Heart right ventricle (tissue), 16 donors: Measurements from ENCODE around the gene HOXD9. TPM values are rescaled to one million over a fixed set of nuclear protein-coding genes. Genes with fewer than 3 reads are reported as not detected.

Source experiments
- ATAC-seq, 8 donors: fragments of 200-7000 bp; cut with Tn5 transposase; one replicate each; pipeline ENCODE4 v1.9.1; 2020; ENCODE audit warnings: mild to moderate bottlenecking in 8 of 8, moderate library complexity in 8 of 8, moderate number of reproducible peaks in 1 of 8
- DNase-seq, 2 donors: peaks; one replicate each; pipeline ENCODE4 v3.0.0-alpha.2; 2020
- H3K27ac ChIP-seq, 10 donors: fragments of 200-600 bp; sonication (generic) in 2 of 10; one replicate each; pipeline versions ENCODE4 v1.5.0 to v1.8.0; 2020 to 2022; ENCODE audit warnings: mild to moderate bottlenecking in 3 of 10
- H3K27me3 ChIP-seq, 7 donors: fragments of 200-600 bp; one replicate each; pipeline ENCODE4 v1.8.0; 2021 to 2022; ENCODE audit warnings: mild to moderate bottlenecking in 2 of 7
- H3K36me3 ChIP-seq, 9 donors: fragments of 200-600 bp; sonication (generic) in 1 of 9; one replicate each; pipeline versions ENCODE4 v1.5.0 to v1.8.0; 2020 to 2022; ENCODE audit warnings: mild to moderate bottlenecking in 2 of 9
- H3K4me1 ChIP-seq, 9 donors: fragments of 200-600 bp; sonication (generic) in 1 of 9; one replicate each; pipeline versions ENCODE4 v1.5.0 to v1.8.0; 2020 to 2022; ENCODE audit warnings: mild to moderate bottlenecking in 4 of 9
- H3K4me3 ChIP-seq, 10 donors: fragments of 200-600 bp; sonication (generic) in 2 of 10; one replicate each; pipeline versions ENCODE4 v1.5.0 to v1.8.0; 2020 to 2022; ENCODE audit warnings: mild to moderate bottlenecking in 7 of 10, moderate library complexity in 2 of 10
- H3K9me3 ChIP-seq, 11 donors: fragments of 200-600 bp in 10 of 11; sonication (generic) in 2 of 11; one replicate each; pipeline versions ENCODE4 v1.5.0 to v1.8.0; 2013 to 2022; ENCODE audit warnings: mild to moderate bottlenecking in 2 of 11, control low read depth in 1 of 11, moderate library complexity in 1 of 11
- WGBS, 2 donors: extraction: QIAGEN DNeasy Blood & Tissue Kit; methylation state at CpG; one replicate each; pipeline ENCODE4 v1.1.7; 2013; ENCODE audit warnings: inconsistent platforms in 1 of 2; 5-methylcytosine and 5-hydroxymethylcytosine counted together
- intact Hi-C, 10 donors: fragments of 100-400 bp; cut with DNase I; formaldehyde crosslinking; loops; one replicate each; pipeline versions ENCODE4 v1.11.1 to v1.14.2; 2022
- polyA plus RNA-seq, 2 donors: library from polyadenylated mRNA; stranded (reverse); fragments of 200-250 nt; gene quantifications; one replicate each; pipeline ENCODE4 v1.2.3, GENCODE V29; 2013
- total RNA-seq, 10 donors: library from RNA; stranded (reverse); fragmentation: NEBNext Ultra II Directional in 3 of 10; extraction: Animal tissue kit (Norgen Biotek cat#: 25700) in 3 of 10; gene quantifications; one replicate each; pipeline versions ENCODE4 v1.2.1 to v1.2.4, GENCODE V29; 2021 to 2023
- TF ChIP-seq, protein P1 (sequence below), 9 donors: fragments of 200-600 bp; sonication (generic) in 2 of 9; IDR thresholded peaks; one replicate each; pipeline versions ENCODE4 v1.5.0 to v1.8.0; 2021 to 2022; ENCODE audit warnings: antibody characterized with exemption in 9 of 9, mild to moderate bottlenecking in 5 of 9, moderate library complexity in 1 of 9
- donor health status: Arrhythmogenic right ventricular cardiomyopathy.
- donor health status: ischemic (EF 13 %, LVEDD 7.1; RV severe dilation, severe dysfunction).
- donor health status: healthy with polysubstance abuse.
- donor health status: DM: no; HTN: yes; CAD: no.
- donor health status: DM: no; HTN: no; CAD: no.
- donor health status: ischemic (EF 25% LVEDD 6.9; RV normal size, moderate dysfunction).
- donor health status: ischemic (EF 25% LVEDD 5.7; RV mildly dilated, moderate dysfunction).
- donor health status: healthy.
- donor health status: DM: yes; HTN: yes; CAD: no.
- donor health status: Ischemic cardiomyopathy.
- donor health status: ischemic (EF 35%, LVEDD 5.7; RV mildly dilated, moderate dysfunction).
- donor health status: nonischemic (EF 11% LVEDD 7.7; RV severe dilation, severe dysfunction).
- donor health status: DM: yes; HTN: yes; CAD: no.
- donor health status: PGD.
- donor health status: ischemic (EF 29% LVEDD 5.4; RV normal size, mild dysfunction).
- donor health status: nonischemic (EF 23%, LVEDD 6.1; RV moderate dilation, normal function).

Gene HOXD9
- total and polyA plus RNA-seq, 12 donors = 0.15 to 0.29 (median 0.22) TPM; not detected in 8

DNA sequence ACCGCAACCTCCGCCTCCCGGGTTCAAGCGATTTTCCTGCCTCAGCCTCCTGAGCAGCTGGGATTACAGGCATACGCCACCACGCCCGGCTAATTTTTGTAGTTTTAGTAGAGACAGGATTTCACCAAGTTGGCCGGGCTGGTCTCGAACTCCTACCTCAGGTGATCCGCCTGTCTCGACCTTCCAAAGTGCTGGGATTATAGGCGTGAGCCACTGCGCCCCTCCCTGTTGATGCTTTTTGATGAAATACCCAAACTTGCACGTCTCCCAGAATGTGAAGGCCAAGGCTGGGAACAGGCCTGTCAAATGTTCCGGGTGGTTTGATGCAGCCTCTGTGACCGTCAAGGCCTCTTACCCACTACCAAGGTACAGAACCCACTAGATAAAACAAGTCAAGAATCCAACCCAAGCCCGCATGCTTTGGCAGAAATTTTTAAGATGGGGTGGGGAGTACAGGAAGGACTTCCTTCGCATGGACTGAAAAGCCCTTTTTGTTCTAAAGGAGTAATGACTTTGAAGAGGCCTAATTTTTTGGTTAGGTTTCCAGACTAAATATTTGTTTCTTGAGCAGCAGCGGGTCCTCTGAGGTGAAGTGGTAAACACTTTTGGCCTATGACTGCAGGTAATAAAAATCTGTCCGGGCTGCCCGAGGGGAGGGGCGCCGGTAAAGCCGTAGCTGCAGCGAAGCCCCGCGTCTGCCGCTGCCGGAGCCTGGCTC is 35.0 kb upstream of the HOXD9 start:
- H3K4me1 ChIP-seq = peaks cover 0 to 44% (median 26%) of the 10 kb centered on the region in 9 donors
- intact Hi-C loops = loop anchor here in 8 of 10 donors (2.0 to 5.0 kb wide), 7 partner anchors 397 to 775 kb away; no protein-coding TSS in a partner anchor

DNA sequence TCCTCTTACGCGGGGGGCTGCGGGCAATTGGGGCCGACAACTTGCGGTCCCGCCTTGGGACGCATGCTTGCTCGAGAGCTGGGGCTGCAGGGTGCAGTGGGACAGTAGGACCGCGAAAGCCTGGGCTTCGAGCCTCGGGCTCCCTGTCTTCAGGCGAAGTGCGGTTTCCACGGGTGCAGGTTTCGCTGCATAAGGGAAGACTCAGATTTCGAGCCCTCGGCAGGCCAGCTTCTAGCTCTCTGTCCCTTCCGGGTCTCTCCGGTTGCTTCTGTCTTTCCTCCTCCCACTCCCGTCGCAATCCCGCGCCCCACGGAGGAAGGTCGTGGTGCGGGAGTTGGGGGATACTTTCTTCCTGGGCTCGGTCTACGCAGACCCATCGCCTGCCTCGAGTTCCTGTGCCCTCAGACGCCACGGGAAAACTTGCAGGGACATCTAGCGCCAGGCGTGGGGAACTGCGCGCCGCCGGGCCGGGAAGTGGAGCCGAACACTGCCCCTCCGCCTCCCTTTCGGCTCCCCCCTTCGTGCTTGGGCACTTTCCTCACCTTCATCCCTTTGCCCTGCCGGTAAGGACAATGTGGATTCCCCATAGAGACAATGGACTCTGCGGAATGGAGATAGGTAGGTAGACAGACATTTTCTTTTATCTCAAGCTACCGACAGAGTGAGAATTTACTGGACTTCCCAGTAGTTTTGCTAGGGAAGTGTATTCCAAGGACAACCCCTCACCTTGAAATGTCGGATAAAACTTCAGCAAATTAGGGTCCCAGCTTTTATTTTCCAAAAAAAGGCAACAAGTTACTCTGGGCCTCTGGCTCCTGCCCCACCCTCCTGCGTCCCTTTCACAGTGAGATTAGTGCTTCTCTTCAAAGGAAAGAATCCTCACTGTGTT is 34.2 kb upstream of the HOXD9 start:
- 4 to 5% methylated on average over 49 of the region's 49 CpGs for WGBS, 2 donors
- Histone ChIP-seq H3K36me3 (no peaks in the 10 kb centered on the region), H3K27ac (no peak overlapping the region), H3K27me3 (peaks cover 70 to 100% (median 100%) of the 10 kb centered on the region in 7 donors), H3K4me3 (peak overlapping the region in 8 of 10 donors; percentile 5 to 37 (median 26)), H3K4me1 (peaks cover 0 to 40% (median 28%) of the 10 kb centered on the region in 9 donors), H3K9me3 (no peaks in the 10 kb centered on the region)
- ATAC-seq (peak; percentile 32 to 87 (median 78)), DNase-seq (peak in 1 of 2 donors; percentile 59)
- TF ChIP-seq, protein P1, sequence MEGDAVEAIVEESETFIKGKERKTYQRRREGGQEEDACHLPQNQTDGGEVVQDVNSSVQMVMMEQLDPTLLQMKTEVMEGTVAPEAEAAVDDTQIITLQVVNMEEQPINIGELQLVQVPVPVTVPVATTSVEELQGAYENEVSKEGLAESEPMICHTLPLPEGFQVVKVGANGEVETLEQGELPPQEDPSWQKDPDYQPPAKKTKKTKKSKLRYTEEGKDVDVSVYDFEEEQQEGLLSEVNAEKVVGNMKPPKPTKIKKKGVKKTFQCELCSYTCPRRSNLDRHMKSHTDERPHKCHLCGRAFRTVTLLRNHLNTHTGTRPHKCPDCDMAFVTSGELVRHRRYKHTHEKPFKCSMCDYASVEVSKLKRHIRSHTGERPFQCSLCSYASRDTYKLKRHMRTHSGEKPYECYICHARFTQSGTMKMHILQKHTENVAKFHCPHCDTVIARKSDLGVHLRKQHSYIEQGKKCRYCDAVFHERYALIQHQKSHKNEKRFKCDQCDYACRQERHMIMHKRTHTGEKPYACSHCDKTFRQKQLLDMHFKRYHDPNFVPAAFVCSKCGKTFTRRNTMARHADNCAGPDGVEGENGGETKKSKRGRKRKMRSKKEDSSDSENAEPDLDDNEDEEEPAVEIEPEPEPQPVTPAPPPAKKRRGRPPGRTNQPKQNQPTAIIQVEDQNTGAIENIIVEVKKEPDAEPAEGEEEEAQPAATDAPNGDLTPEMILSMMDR (IDR thresholded peaks at IDR 0.05) = peak; percentile 54 to 85 (median 69)
- intact Hi-C loops = loop anchor here in 8 of 10 donors (2.0 to 5.0 kb wide), 5 partner anchors 397 to 776 kb away; no protein-coding TSS in a partner anchor

More for the DNA sequence above, 35.0 kb upstream of the HOXD9 start:
- Histone ChIP-seq H3K27ac (no peak overlapping the region), H3K9me3 (no peaks in the 10 kb centered on the region), H3K27me3 (peaks cover 69 to 100% (median 100%) of the 10 kb centered on the region in 7 donors), H3K4me3 (peak overlapping the region in 5 of 10 donors; percentile 5 to 37 (median 28)), H3K36me3 (no peaks in the 10 kb centered on the region)
- DNase-seq = no peak
- TF ChIP-seq, protein P1 (IDR thresholded peaks at IDR 0.05) = no peak
- 32 to 34% methylated on average over 29 of the region's 29 CpGs for WGBS, 2 donors
- no peak for ATAC-seq

DNA sequence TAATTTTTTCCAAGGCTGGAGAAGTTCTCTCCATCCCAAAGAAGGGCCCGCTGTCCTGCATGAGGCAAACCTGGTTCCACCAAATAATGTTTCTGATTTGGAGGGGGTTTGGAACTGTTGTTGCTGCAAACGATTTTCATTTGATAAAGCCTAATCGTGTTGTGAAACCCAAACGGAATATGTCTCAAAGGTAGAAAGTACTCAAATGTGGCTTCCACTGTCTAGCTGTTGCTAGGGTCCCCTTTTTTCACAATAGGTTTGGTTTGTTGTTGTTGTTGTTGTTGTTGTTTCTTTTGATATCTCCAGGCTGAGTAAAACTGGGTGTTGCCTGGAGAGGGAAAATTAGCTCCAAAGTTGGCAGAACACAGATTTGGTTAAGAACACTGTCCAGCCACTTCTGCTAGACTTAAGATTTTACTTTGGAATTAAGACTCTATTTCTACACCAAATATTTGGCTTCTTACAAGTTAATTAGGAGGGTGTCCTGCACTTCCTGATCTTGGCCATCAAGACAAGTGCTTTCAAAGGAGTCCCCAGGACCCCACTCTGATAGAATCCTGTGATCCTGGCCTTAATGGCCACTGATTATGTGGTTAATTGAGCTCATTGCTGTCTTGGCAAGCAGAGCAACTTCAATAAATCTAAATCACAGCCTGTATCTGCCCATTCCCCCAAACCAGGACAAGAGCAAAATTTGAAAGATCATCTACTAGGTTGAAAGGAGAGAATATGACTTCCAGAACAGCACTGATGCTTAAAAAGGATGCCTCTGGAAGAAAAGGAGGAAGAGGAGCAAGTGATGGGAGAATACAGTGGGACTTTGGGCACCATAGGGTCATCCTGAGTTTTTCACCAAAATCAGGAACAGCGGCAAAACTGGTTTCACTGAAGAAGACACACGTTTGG is 33.3 kb upstream of the HOXD9 start:
- Histone ChIP-seq H3K4me1 (peaks cover 0 to 40% (median 31%) of the 10 kb centered on the region in 9 donors), H3K36me3 (no peaks in the 10 kb centered on the region), H3K27me3 (peaks cover 66 to 100% (median 100%) of the 10 kb centered on the region in 7 donors), H3K4me3 (no peak overlapping the region), H3K27ac (no peak overlapping the region), H3K9me3 (no peaks in the 10 kb centered on the region)
- DNase-seq = no peak
- WGBS, 2 donors = 8 to 10% methylated on average over 6 of the region's 6 CpGs
- TF ChIP-seq, protein P1 (IDR thresholded peaks at IDR 0.05) = no peak
- intact Hi-C loops = loop anchor here in 8 of 10 donors (2.0 to 5.0 kb wide), 5 partner anchors 398 to 777 kb away; no protein-coding TSS in a partner anchor
- ATAC-seq = no peak
